T-helper 17 cell (primary cell): ENCODE results near the gene NKD1. TPM values are rescaled to one million over a fixed set of nuclear protein-coding genes. Genes with fewer than 3 reads are reported as not detected.

Experiments
- ATAC-seq: fragments of 150-1000 bp; cut with Tn5 transposase; 2 replicates; pipeline ENCODE4 v1.10.0; 2021; ENCODE audit warnings: mild to moderate bottlenecking, moderate library complexity
- DNase-seq, 3 donors: peaks; one replicate each; pipeline versions ENCODE4 v3.0.0 to v3.0.0-alpha.2; 2020 to 2021
- H3K9me3 ChIP-seq: one replicate; pipeline ENCODE4 v1.7.0; 2013; ENCODE audit warnings: low read length, mild to moderate bottlenecking; ENCODE audit not compliant: control insufficient read depth, poor library complexity, severe bottlenecking
- H3K27ac Mint-ChIP-seq: one replicate; pipeline ENCODE4 v1.8.0; 2022; ENCODE audit warnings: mild to moderate bottlenecking, moderate library complexity, mixed read lengths
- H3K27me3 Mint-ChIP-seq: one replicate; pipeline ENCODE4 v1.8.0; 2022; ENCODE audit warnings: mixed read lengths
- H3K36me3 Mint-ChIP-seq: one replicate; pipeline ENCODE4 v1.8.0; 2022; ENCODE audit warnings: low read depth, mixed read lengths
- H3K4me1 Mint-ChIP-seq: one replicate; pipeline ENCODE4 v1.8.0; 2022; ENCODE audit warnings: mild to moderate bottlenecking, mixed read lengths
- H3K4me3 Mint-ChIP-seq: one replicate; pipeline ENCODE4 v1.8.0; 2022; ENCODE audit warnings: mild to moderate bottlenecking, moderate library complexity, mixed read lengths
- total RNA-seq, 4 donors: library from RNA in 2 of 4; stranded (reverse) in 2 of 4; gene quantifications; one replicate each; pipeline ENCODE4 v1.2.3 and lab custom pipeline; 2022 to 2026

The NKD1 gene
- total RNA-seq, 2 donors from 2014 or later = 1.5 to 2.8 TPM

DNA sequence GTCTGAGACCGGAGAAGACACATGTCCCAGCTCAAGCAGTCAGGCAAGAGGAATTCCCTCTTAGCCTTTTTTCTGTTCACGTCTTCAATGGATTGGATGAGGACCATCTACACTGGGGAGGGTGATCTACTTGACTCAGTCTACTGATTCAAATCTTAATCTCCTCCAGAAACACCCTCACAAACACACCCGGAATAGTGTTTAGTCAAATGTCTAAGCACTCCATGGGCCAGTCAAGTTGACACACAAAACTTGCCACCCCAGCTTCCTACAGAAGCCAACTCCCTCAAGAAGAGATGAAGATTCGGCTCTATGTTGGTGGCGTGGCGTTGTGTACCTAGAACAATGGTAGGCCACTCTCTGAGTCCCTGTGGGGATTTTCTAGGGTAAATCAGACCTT lies 22.5 kb upstream of the NKD1 start:
- Mint-ChIP-seq H3K27ac (no peak overlapping the region), H3K4me3 (no peak overlapping the region), H3K36me3 (peaks cover 9% of the 10 kb centered on the region), H3K4me1 (no peaks in the 10 kb centered on the region), H3K27me3 (peaks cover 35% of the 10 kb centered on the region)
- peaks cover 2% of the 10 kb centered on the region for H3K9me3 ChIP-seq
- ATAC-seq (no peak), DNase-seq (no peak)

DNA sequence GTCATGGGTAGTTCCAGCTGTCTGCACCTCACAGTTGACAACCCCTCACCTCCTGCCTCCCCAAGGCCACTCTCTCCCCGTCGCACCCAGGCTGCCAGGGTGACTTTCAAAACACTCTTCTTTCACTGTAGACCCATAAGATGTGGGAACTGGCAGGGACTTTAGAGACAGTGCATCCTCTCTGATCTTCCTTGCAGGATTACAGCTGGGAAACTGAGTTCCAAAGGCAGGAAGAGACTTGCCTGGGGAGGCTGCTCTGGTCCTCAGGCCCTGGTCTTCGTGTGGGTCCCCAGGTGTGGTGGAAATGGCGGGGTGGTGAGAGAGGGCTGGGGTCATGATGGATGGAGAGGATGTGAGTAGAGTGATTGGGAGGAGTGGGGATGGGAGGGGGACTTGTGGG lies 21.9 kb upstream of the NKD1 start:
- ATAC-seq = no peak
- H3K4me3 Mint-ChIP-seq = no peak overlapping the region
- H3K4me1 Mint-ChIP-seq = no peaks in the 10 kb centered on the region
- DNase-seq = no peak
- H3K36me3 Mint-ChIP-seq = peaks cover 5% of the 10 kb centered on the region
- H3K27me3 Mint-ChIP-seq = peaks cover 33% of the 10 kb centered on the region
- no peak overlapping the region for H3K27ac Mint-ChIP-seq
- H3K9me3 ChIP-seq = peaks cover 2% of the 10 kb centered on the region

DNA sequence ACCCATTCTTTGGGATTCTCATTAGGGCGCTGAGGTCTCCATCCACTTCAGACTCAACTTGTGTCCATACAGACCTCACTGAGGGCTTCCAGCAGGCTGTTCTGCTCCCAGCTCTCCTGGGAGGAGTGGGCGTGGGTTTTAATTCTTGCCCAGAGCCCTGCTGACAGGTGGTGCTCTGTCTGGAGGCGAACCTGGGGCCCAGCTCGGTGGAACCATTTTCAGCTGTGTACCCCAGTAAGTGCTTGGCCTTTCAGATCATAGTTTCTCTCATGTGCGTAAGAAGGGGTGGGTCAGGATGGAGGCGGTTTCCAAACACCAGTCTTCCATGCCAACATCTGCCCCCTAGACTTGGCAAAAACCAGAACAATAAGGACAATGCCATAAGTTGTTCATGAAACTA lies 21.4 kb upstream of the NKD1 start:
- ATAC-seq = no peak
- peaks cover 5% of the 10 kb centered on the region for H3K36me3 Mint-ChIP-seq
- H3K27me3 Mint-ChIP-seq = peaks cover 28% of the 10 kb centered on the region
- no peaks in the 10 kb centered on the region for H3K4me1 Mint-ChIP-seq
- H3K27ac Mint-ChIP-seq = no peak overlapping the region
- no peak overlapping the region for H3K4me3 Mint-ChIP-seq
- peaks cover 2% of the 10 kb centered on the region for H3K9me3 ChIP-seq
- DNase-seq = no peak

DNA sequence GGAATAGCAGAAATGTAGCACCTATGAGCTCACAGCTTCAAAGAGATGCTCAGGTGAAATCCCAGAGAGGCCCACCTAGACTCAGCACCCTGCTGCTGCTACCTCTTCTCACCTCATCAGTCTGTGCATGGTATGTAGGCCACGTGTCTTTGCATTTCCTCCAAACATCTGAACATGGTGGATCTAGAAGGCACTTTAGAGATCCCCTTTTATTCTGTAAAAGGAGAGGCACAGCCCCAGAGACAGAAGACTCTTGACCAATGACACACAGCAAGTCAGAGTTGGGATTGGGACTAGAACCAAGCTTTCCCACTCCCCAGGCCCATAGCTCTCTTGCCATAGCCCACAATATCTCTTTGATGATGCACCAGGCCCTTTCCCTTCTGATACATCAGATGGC lies 19.4 kb upstream of the NKD1 start:
- H3K27ac Mint-ChIP-seq = no peak overlapping the region
- no peak for DNase-seq
- H3K36me3 Mint-ChIP-seq = peaks cover 7% of the 10 kb centered on the region
- peaks cover 13% of the 10 kb centered on the region for H3K27me3 Mint-ChIP-seq
- no peak overlapping the region for H3K4me3 Mint-ChIP-seq
- no peak for ATAC-seq
- H3K4me1 Mint-ChIP-seq = peaks cover 2% of the 10 kb centered on the region
- peaks cover 2% of the 10 kb centered on the region for H3K9me3 ChIP-seq

DNA sequence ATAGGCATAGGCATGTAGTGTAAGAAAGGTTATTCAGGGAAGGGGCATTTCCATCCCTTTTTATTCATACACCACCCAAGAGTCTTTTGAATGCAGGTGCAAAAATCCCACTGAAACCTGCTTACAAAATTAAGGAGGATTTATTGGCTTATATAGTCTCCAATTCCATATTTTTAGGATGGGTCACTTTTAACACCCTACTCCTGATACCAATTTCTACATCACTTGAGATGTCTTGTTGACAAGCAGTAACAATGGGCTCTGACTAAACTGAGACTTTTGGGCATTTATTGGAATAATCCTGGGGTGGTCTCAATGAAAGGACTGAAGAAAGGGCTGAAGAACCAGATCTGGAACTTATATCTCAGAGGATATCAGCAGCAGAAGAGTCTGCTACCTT lies 18.9 kb upstream of the NKD1 start:
- H3K9me3 ChIP-seq = peaks cover 2% of the 10 kb centered on the region
- ATAC-seq = no peak
- Mint-ChIP-seq H3K27ac (no peak overlapping the region), H3K27me3 (peaks cover 11% of the 10 kb centered on the region), H3K4me1 (peaks cover 2% of the 10 kb centered on the region), H3K36me3 (peaks cover 7% of the 10 kb centered on the region), H3K4me3 (no peak overlapping the region)
- DNase-seq = no peak

DNA sequence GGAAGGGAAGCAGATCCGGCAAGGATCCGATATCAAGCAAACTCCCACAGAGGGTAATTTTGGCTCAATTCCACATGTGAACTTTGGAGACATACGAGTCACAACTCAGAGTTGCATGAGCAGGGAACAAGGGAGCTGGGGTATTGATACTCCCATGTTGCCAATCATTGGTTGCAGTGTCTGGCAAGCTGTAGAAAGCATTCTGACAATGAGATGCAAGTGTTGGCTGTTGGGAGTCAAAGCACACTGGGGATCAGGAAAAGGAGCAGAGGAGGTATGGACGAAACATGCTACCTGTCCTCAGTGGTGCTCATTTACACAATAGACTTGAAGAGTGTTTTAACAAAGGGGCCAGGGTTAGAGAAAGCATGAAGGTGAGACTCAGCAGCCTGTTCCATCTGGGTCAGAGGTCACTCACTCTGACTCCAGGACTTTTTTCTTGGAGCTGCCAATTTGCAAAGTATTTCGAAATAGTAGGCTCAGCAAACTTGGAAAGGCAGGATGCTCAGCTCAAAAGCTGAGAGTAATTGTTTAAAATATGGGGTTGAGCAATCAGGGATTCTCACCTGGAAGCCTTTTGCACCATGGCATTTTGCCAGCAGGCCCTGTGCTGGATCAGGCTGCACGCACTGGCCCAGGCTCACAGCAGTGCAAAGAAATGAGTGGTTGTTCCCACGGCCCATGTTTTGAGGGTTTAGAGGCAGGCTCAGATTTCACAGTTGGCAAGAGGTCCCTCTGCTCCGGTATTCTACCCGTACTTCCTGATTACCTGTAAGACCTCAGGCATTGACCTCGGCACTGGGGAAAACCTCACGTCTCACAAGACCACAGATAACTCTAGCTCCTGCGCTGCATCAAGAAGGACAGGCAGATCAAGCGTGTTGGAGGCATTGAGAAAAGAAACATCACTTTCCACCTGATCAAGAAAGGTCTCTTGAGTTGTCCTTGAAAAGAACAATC lies 17.6 kb upstream of the NKD1 start:
- H3K9me3 ChIP-seq = peaks cover 2% of the 10 kb centered on the region
- H3K27me3 Mint-ChIP-seq = peaks cover 13% of the 10 kb centered on the region
- peaks cover 7% of the 10 kb centered on the region for H3K36me3 Mint-ChIP-seq
- no peak overlapping the region for H3K4me3 Mint-ChIP-seq
- no peak overlapping the region for H3K27ac Mint-ChIP-seq
- DNase-seq (no peak), ATAC-seq (no peak)
- H3K4me1 Mint-ChIP-seq = peaks cover 2% of the 10 kb centered on the region

DNA sequence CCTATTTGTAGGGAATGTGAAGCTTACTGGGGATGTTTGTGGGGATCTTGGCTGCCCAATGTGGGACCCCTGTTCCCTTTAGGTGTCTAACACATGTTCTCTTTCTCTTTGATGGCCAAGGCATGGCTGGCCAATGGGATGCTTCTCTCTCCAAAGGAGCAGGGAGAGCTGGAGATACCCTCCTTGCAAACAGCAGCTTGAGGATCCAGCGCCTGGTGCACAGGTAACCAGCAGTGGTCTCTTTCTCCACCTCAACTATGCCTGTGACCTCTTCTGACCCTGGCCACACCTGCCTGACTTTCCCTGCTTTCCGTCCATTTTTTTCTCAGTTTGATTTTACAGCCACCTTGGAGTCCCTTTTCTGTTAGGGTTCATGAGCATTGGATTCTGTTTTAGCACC lies 16.8 kb upstream of the NKD1 start:
- no peak overlapping the region for H3K27ac Mint-ChIP-seq
- peaks cover 2% of the 10 kb centered on the region for H3K9me3 ChIP-seq
- H3K4me1 Mint-ChIP-seq = peaks cover 2% of the 10 kb centered on the region
- no peak for DNase-seq
- no peak for ATAC-seq
- H3K4me3 Mint-ChIP-seq = no peak overlapping the region
- peaks cover 5% of the 10 kb centered on the region for H3K36me3 Mint-ChIP-seq
- H3K27me3 Mint-ChIP-seq = peaks cover 11% of the 10 kb centered on the region

DNA sequence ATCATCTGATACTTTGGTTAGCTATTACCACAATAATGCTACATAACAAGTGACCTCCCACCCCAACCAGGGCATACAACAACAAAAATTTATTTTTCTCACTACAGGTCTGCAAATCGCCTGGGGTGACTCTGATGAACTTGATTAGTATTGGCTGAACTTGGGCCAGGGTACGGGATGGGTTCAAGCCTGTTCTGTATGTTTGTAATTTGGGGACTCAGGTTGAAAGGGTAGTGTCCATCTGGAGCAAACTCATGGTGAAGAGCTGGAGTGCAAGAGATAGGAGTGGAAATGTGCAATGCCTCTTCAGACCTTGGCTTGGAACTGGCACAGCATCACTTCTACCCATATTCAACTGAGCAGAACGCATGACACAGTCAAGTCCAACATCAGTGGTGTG lies 16.3 kb upstream of the NKD1 start:
- ATAC-seq = no peak
- peaks cover 2% of the 10 kb centered on the region for H3K9me3 ChIP-seq
- Mint-ChIP-seq H3K4me3 (no peak overlapping the region), H3K4me1 (peaks cover 2% of the 10 kb centered on the region), H3K27me3 (peaks cover 8% of the 10 kb centered on the region), H3K36me3 (peaks cover 5% of the 10 kb centered on the region), H3K27ac (no peak overlapping the region)
- DNase-seq = no peak

DNA sequence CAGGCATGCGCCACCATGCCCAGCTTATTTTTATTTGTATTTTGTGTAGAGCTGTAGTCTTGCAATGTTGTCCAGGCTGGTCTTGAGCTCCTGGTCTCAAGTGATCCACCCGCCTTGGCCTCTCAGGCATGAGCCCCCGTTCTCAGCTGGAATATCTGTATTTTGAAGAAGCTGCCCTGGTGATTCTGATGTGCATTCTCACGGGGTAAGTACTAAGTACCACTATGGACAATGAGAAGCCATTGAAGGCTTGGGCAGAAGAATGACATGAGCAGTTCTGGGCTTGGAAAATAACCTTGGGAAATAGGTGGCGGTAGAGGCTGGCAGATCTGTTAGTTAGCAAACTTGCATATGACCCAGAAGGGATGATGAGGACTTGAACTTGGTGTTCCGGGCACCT lies 15.6 kb upstream of the NKD1 start:
- DNase-seq = no peak
- Mint-ChIP-seq H3K27me3 (peaks cover 8% of the 10 kb centered on the region), H3K27ac (no peak overlapping the region), H3K4me1 (peaks cover 2% of the 10 kb centered on the region), H3K36me3 (peaks cover 5% of the 10 kb centered on the region), H3K4me3 (no peak overlapping the region)
- H3K9me3 ChIP-seq = peaks cover 2% of the 10 kb centered on the region
- no peak for ATAC-seq

DNA sequence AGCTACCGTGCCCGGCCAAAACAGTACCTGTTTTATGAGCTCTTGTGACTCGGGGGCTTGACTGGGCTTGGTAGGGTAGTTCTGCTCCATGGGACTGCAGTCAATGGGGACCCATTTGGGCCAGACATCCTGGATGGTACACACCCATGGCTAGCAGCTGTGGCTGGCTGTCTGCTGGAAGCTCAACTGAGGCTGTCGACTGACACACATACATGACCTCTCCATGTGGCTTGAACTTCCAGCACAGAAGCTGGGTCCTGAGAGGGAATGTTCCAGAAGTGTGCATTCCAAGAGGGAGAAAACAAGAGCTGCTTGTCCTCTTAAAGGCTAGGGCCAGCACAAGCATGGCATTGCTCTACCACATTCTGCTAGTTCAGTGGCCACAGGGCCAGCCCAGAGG lies 14.9 kb upstream of the NKD1 start:
- no peak overlapping the region for H3K27ac Mint-ChIP-seq
- H3K27me3 Mint-ChIP-seq = peaks cover 8% of the 10 kb centered on the region
- H3K9me3 ChIP-seq = peaks cover 2% of the 10 kb centered on the region
- ATAC-seq = no peak
- peaks cover 2% of the 10 kb centered on the region for H3K4me1 Mint-ChIP-seq
- H3K36me3 Mint-ChIP-seq = peaks cover 4% of the 10 kb centered on the region
- no peak overlapping the region for H3K4me3 Mint-ChIP-seq
- no peak for DNase-seq

DNA sequence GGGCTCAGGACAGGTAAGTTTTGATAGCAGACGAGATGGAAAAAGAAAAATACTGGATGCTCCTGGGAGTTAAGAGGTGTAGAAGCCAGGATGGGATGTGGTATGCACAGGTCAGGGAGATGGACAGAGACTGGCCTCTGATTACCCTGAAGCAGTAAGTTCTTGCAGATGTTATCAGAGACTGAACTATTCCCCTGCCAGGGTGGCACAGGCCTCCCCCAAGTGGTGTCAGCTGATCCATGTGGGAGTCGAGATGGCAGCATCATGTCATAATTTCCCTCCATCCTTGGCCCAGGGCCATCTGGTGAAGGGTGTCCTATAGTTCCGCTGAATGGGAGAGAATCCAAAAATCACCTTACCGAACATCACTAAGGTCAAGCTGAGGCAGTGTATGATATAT lies 14.1 kb upstream of the NKD1 start:
- DNase-seq (no peak), ATAC-seq (no peak)
- peaks cover 2% of the 10 kb centered on the region for H3K9me3 ChIP-seq
- peaks cover 2% of the 10 kb centered on the region for H3K4me1 Mint-ChIP-seq
- peaks cover 10% of the 10 kb centered on the region for H3K27me3 Mint-ChIP-seq
- H3K36me3 Mint-ChIP-seq = peaks cover 3% of the 10 kb centered on the region
- no peak overlapping the region for H3K4me3 Mint-ChIP-seq
- H3K27ac Mint-ChIP-seq = no peak overlapping the region

DNA sequence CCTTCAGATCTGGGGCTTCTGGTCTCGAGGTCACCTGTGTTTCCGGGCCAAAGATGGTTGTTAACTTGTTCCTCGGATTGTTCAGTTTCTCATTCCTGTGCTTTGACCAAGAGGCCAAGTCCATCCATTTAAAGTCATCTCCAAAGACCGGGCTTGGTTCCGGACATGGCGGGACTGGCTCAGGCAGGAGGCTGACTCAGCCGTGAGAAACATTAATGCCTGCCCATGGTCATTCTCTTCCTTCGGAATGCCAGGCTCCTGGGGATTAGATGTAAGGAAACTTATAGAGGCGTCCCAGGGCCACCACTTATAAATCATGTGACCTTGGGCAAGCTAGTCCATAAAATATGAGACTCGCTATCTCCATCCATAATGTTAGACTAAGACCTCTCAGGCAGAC lies 13.6 kb upstream of the NKD1 start:
- peaks cover 12% of the 10 kb centered on the region for H3K27me3 Mint-ChIP-seq
- H3K4me1 Mint-ChIP-seq = peaks cover 2% of the 10 kb centered on the region
- H3K36me3 Mint-ChIP-seq = peaks cover 4% of the 10 kb centered on the region
- no peak for DNase-seq
- peaks cover 2% of the 10 kb centered on the region for H3K9me3 ChIP-seq
- no peak overlapping the region for H3K4me3 Mint-ChIP-seq
- no peak overlapping the region for H3K27ac Mint-ChIP-seq
- no peak for ATAC-seq

DNA sequence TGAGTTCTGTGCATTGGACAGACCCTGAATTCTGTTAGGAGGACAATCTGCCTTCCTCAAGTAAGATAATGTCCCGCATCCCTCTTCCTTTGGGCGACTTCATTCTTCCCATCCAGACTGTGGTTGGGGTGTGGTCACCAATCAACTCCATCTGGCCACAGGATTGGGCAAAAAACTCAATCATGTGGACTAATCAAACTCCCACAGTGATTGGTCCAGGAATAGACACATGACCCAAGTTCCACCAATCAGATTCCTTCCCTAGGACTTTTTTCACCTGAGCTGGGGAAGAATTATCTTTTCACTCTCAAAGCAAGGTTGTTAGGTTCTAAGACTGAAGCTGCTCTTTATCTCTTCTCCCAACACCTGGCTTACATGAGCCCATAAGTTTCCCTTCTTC lies 13.2 kb upstream of the NKD1 start:
- H3K27me3 Mint-ChIP-seq = peaks cover 12% of the 10 kb centered on the region
- H3K9me3 ChIP-seq = peaks cover 2% of the 10 kb centered on the region
- H3K27ac Mint-ChIP-seq = no peak overlapping the region
- H3K36me3 Mint-ChIP-seq = peaks cover 4% of the 10 kb centered on the region
- no peak for ATAC-seq
- DNase-seq = no peak
- peaks cover 2% of the 10 kb centered on the region for H3K4me1 Mint-ChIP-seq
- no peak overlapping the region for H3K4me3 Mint-ChIP-seq
